GM12872 (cell line): ENCODE data around the gene PILRA.

Experiments
- CTCF ChIP-seq: IDR thresholded peaks from 3 replicates; pipeline ENCODE4 v1.5.1; 2011; ENCODE audit warnings: low read depth, mild to moderate bottlenecking, low read length, moderate library complexity; ENCODE audit not compliant: insufficient read depth

The PILRA gene

GRCh38 chr7:100438172-100438571, 64.9 kb downstream of the PILRA start:
- TF ChIP-seq CTCF, result no peak

GRCh38 chr7:100441641-100442535, 68.6 kb downstream of the PILRA start:
- TF ChIP-seq CTCF, result no peak

- TF ChIP-seq CTCF, result no peak
These were observed 70.0 kb downstream of the PILRA start for GRCh38 chr7:100443096-100443840.

GRCh38 chr7:100444311-100445278, 71.3 kb downstream of the PILRA start:
- no peak for TF ChIP-seq CTCF

- TF ChIP-seq CTCF, result no peak
These were observed 72.8 kb downstream of the PILRA start for GRCh38 chr7:100446040-100446439.

GRCh38 chr7:100449190-100449795, 76.0 kb downstream of the PILRA start:
- TF ChIP-seq CTCF, result no peak
